ENCODE data around the gene CSRP1. TPM values are rescaled to one million over a fixed set of nuclear protein-coding genes. Genes with fewer than 3 reads are reported as not detected.

Gene CSRP1
- polyA plus RNA-seq, 2 of the 4 experiments (the other 2 are of a cell fraction): 277 to 655 TPM

DNA sequence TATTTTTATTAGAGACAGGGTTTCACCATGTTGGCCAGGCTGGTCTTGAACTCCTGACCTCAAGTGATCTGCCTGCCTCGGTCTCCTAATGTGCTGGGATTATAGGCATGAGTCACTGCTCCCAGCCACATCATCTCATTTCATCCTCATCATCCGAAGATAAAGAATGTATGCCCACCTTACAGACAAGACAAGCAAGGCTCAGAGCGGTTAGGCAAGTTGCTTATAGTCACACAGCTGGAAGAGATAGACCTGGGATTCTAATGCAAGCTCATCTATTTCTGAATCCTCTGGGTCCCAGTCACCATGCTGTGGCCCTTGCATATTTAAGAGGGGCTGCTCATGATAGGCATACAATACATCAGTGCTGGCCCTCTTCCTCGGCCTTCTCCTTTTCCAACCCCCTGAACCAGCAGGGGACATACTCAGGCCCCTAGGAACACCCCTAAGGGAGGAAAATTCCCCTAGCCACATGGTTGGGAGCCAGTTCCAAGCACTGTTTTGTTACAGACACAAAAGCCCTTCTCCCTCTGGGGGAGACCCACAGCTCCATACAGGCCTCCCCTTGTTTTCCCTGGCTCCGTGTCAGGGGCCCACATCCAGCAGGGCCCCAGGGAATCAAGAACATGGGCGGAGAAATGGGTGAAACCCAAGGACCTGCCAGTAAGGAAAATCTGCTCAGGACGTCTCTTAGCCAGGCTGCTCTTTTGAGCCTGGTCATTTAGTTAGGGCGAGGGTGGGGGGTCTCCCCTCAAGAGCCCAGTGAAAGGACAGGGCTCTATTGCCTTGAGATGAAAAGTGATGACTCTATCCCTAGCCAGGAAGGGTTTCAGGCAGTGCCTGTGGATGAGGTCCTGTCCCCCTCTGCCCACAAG, 6.9 kb downstream of the CSRP1 start:
- Histone ChIP-seq H3K4me1 (peaks cover 66% of the 10 kb centered on the region), H3K27ac (peak overlapping the region; percentile 39 to 96; a peak in 4 of 6 replicates), H3K4me3 (no peak overlapping the region), H3K4me2 (peak overlapping the region; percentile 85), H3K9me3 (no peaks in the 10 kb centered on the region)
- CTCF ChIA-PET: interaction anchor here (0.9 to 49.4 kb wide), 7 partner anchors 9 to 293 kb away, joined by 3 to 1452 read pairs (median 6); partner anchors contain the start of gene CSRP1
- ATAC-seq (no peak), FAIRE-seq (no peak), DNase-seq (ENCODE audit: low read depth in 1 of 2, low spot score in 1 of 2) (no peak)
- 73% methylated on average over 8 of the region's 8 CpGs for whole genome bisulfite sequencing (ENCODE audit: missing lambda C conversion rate)
- TF ChIP-seq SREBF2 (IDR thresholded peaks at IDR 0.05): no peak
- TF ChIP-seq, protein P1, sequence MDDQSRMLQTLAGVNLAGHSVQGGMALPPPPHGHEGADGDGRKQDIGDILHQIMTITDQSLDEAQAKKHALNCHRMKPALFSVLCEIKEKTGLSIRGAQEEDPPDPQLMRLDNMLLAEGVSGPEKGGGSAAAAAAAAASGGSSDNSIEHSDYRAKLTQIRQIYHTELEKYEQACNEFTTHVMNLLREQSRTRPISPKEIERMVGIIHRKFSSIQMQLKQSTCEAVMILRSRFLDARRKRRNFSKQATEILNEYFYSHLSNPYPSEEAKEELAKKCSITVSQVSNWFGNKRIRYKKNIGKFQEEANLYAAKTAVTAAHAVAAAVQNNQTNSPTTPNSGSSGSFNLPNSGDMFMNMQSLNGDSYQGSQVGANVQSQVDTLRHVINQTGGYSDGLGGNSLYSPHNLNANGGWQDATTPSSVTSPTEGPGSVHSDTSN (IDR thresholded peaks at IDR 0.05): no peak
- no peak for TF ChIP-seq NR3C1 (IDR thresholded peaks at IDR 0.05)
- peak; percentile 35 for TF ChIP-seq ZFP36 (IDR thresholded peaks at IDR 0.05; ENCODE audit: borderline replicate concordance, partially characterized antibody)
- TF ChIP-seq KDM1A (IDR thresholded peaks at IDR 0.05; ENCODE audit: low read depth): peak; percentile 48; the same call in 1 of the 2 replicates
- POLR2A ChIA-PET: no interaction called here

DNA sequence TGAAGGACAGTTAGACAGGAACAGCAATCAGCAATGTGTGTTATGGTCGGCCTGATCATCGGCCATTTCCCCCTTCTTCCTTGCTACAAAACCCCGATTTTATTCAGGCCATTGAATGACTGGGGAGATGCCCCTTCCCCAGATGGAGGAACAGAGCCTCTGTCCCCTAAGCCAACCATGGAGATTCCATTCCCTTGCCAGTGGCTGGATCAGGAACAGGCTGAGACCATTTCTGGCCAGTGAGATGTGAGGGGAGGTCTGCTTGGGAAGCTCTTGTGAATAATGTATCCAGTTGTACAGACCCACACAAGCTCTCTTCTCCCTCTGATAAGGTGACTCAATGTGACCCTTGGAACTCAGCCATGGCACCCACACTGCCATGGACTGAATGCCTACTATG, 7.7 kb downstream of the CSRP1 start:
- ChIA-PET CTCF (interaction anchor here (0.5 to 49.4 kb wide), 8 partner anchors 8 to 738 kb away, joined by 3 to 1452 read pairs (median 6); partner anchors contain the start of gene CSRP1), POLR2A (interaction anchor here (0.6 kb wide), 1 partner anchor 1322 kb away, joined by 3 read pairs; no protein-coding TSS in a partner anchor)
- no peaks in the 10 kb centered on the region for H3K9me3 ChIP-seq
- no peak overlapping the region for H3K4me3 ChIP-seq
- no peak for DNase-seq (ENCODE audit: low read depth in 1 of 2, low spot score in 1 of 2)
- H3K4me1 ChIP-seq: peaks cover 57% of the 10 kb centered on the region
- no peak for TF ChIP-seq FOXS1 (CRISPR knock-in tag; IDR thresholded peaks at IDR 0.05)
- no peak for TF ChIP-seq EHF (CRISPR knock-in tag; IDR thresholded peaks at IDR 0.05)
- TF ChIP-seq, protein P2, sequence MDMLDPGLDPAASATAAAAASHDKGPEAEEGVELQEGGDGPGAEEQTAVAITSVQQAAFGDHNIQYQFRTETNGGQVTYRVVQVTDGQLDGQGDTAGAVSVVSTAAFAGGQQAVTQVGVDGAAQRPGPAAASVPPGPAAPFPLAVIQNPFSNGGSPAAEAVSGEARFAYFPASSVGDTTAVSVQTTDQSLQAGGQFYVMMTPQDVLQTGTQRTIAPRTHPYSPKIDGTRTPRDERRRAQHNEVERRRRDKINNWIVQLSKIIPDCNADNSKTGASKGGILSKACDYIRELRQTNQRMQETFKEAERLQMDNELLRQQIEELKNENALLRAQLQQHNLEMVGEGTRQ (IDR thresholded peaks at IDR 0.05): no peak
- no peak for TF ChIP-seq BHLHE40 (IDR thresholded peaks at IDR 0.05; ENCODE audit: low read depth, low read length)
- TF ChIP-seq, protein P3, sequence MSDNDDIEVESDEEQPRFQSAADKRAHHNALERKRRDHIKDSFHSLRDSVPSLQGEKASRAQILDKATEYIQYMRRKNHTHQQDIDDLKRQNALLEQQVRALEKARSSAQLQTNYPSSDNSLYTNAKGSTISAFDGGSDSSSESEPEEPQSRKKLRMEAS (IDR thresholded peaks at IDR 0.05): no peak
- TF ChIP-seq JUN (IDR thresholded peaks at IDR 0.05): no peak
- TF ChIP-seq, protein P4, sequence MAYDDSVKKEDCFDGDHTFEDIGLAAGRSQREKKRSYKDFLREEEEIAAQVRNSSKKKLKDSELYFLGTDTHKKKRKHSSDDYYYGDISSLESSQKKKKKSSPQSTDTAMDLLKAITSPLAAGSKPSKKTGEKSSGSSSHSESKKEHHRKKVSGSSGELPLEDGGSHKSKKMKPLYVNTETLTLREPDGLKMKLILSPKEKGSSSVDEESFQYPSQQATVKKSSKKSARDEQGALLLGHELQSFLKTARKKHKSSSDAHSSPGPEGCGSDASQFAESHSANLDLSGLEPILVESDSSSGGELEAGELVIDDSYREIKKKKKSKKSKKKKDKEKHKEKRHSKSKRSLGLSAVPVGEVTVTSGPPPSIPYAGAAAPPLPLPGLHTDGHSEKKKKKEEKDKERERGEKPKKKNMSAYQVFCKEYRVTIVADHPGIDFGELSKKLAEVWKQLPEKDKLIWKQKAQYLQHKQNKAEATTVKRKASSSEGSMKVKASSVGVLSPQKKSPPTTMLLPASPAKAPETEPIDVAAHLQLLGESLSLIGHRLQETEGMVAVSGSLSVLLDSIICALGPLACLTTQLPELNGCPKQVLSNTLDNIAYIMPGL (CRISPR knock-in tag; IDR thresholded peaks at IDR 0.05; ENCODE audit: borderline replicate concordance): no peak
- no peak for TF ChIP-seq SREBF2 (IDR thresholded peaks at IDR 0.05)
- TF ChIP-seq CHD4 (IDR thresholded peaks at IDR 0.05; ENCODE audit: borderline replicate concordance): no peak
- TF ChIP-seq, protein P5, sequence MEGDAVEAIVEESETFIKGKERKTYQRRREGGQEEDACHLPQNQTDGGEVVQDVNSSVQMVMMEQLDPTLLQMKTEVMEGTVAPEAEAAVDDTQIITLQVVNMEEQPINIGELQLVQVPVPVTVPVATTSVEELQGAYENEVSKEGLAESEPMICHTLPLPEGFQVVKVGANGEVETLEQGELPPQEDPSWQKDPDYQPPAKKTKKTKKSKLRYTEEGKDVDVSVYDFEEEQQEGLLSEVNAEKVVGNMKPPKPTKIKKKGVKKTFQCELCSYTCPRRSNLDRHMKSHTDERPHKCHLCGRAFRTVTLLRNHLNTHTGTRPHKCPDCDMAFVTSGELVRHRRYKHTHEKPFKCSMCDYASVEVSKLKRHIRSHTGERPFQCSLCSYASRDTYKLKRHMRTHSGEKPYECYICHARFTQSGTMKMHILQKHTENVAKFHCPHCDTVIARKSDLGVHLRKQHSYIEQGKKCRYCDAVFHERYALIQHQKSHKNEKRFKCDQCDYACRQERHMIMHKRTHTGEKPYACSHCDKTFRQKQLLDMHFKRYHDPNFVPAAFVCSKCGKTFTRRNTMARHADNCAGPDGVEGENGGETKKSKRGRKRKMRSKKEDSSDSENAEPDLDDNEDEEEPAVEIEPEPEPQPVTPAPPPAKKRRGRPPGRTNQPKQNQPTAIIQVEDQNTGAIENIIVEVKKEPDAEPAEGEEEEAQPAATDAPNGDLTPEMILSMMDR (IDR thresholded peaks at IDR 0.05): no peak
- no peak for TF ChIP-seq GATA3 (IDR thresholded peaks at IDR 0.05; ENCODE audit: borderline replicate concordance)
- TF ChIP-seq KDM5A (IDR thresholded peaks at IDR 0.05): no peak
- no peak for TF ChIP-seq TP53 (CRISPR knock-in tag; IDR thresholded peaks at IDR 0.05)
- no peak for TF ChIP-seq FOSB (CRISPR knock-in tag; IDR thresholded peaks at IDR 0.05)
- H3K4me2 ChIP-seq: 0 out of 3 replicates have a peak overlapping the region, but pooled peaks have one; percentile 5
- no peak for FAIRE-seq
- ATAC-seq: no peak
- WGBS (ENCODE audit: missing lambda C conversion rate): 92% methylated on average over 3 of the region's 3 CpGs
- peak overlapping the region in 1 of 2 experiments; percentile 96; a peak in 4 of 6 replicates for H3K27ac ChIP-seq
